ENCODE data around the gene SCRN2.

DNA sequence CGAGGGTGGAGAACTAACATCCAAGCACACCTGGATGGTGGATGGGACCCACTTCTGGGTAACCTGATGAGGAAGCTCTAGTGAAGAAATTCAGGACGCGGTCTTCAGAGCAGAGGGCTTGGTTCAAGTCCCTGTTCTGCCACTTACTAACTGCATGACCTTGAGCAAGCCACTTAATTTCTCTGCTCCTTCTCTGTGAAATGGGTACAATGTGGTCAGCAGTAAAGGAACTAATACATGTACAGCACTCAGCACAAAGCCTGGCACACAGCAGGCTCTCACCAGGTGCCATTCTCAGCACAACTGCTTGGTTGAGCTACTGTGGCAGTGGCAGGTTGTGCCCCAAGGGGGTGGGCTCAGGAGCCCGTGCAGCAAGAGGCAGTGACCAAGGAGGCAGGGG is 17.6 kb downstream of the SCRN2 start:
- TF ChIP-seq, protein P1, sequence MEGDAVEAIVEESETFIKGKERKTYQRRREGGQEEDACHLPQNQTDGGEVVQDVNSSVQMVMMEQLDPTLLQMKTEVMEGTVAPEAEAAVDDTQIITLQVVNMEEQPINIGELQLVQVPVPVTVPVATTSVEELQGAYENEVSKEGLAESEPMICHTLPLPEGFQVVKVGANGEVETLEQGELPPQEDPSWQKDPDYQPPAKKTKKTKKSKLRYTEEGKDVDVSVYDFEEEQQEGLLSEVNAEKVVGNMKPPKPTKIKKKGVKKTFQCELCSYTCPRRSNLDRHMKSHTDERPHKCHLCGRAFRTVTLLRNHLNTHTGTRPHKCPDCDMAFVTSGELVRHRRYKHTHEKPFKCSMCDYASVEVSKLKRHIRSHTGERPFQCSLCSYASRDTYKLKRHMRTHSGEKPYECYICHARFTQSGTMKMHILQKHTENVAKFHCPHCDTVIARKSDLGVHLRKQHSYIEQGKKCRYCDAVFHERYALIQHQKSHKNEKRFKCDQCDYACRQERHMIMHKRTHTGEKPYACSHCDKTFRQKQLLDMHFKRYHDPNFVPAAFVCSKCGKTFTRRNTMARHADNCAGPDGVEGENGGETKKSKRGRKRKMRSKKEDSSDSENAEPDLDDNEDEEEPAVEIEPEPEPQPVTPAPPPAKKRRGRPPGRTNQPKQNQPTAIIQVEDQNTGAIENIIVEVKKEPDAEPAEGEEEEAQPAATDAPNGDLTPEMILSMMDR (IDR thresholded peaks at IDR 0.05), result no peak
- TF ChIP-seq ZFX (IDR thresholded peaks at IDR 0.05; ENCODE audit: borderline replicate concordance), result no peak

Measured in 22Rv1 (cell line).